VCaP (cell line): ENCODE data around the gene SLC26A6.
A peak's percentile ranks its signal among the peaks of the same experiment; 100 is the strongest.

ENCODE experiments used
- H3K27ac ChIP-seq: fragments of 450-650 bp; 2 replicates; pipeline ENCODE4 v1.5.1; 2017
- CTCF ChIP-seq: fragments of 450-650 bp; conservative IDR thresholded peaks from 2 replicates; pipeline ENCODE4 v1.5.1; 2017; ENCODE audit warnings: mild to moderate bottlenecking, moderate library complexity

Gene SLC26A6

DNA sequence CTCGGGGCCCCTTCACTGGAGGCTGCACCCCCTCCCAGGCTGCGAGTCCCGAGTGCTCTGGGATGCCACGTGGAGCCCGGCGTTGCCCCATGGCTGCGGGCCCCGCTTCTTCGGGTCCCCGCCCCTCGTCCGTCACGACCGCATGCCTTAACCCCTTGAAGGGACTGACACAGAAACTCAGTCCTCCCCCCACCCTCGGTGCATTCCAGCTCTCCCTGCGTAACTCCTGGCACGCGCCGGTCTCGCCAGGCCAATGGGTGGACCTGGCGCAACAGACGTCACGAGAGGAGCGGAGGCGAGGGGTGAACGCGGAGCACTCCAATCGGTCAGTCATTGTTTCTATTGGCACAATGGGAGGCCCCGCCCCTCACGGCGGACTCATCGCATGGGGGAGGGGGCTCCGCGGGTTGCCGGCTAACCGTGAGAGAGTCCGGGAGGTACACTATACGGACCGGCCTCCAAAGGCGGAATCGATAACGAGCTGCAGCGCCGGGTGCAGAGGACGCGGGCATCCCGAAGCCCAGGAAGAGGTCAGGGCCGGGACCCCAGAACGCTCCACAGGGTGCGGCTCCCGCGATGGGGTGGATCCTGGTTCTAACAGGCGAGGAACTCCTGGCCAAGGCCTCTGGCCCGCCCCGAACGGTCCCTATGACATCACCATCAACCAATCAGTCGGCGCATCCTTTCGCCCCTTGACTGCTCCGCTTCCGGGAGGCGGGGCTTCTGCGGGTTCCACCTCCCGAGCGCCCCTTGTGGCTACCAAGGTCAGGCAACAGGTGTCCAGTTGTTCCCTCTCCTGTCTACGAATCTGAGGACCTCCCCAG lies 28.4 kb upstream of the SLC26A6 start:
- peak; percentile 55 for TF ChIP-seq CTCF
- H3K27ac ChIP-seq: peak overlapping the region; percentile 40; the same call in 1 of the 2 replicates

- TF ChIP-seq CTCF: no peak
- H3K27ac ChIP-seq: peak within 1 kb of the TSS; percentile 40; the same call in 1 of the 2 replicates
Observed at GRCh38 chr3:48662753-48663488, 27.7 kb upstream of the SLC26A6 start, which contains the start of gene CELSR3. Gene CELSR3, minus strand, starts transcription at chr3:48662886. Its CDS starts 252 bp downstream, at chr3:48662634.

DNA sequence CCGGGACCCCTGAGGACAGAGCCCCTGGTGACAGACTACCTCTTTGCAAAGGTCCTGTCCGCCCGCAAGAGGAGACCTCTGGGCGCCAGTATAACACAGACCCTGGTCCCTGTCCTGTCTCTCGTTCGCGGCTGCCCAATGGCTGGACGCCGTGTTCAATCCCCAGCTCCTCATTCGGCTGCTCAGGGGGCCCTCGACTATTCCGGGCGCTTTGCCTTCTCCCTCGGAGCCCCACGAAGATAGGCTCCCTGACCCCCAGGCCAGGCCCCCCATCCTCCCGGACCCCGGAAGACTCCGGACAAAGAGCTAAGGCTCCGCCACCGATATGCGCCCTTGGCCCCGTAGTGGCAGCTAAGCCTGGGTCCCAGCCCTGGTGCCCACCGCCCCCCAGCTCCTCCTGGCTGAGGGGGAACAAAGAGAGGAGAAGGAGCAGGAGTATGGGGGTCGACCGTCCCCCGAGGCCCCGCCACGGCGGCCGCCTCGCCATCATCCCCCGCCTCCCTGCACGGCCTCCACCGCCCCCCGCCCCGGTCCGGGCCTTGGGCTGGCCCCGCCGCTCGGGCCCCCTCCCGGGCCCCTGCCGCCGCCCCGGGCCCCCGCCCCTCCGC lies 27.0 kb upstream of the SLC26A6 start:
- H3K27ac ChIP-seq: peak overlapping the region; percentile 40; the same call in 1 of the 2 replicates
- no peak for TF ChIP-seq CTCF

DNA sequence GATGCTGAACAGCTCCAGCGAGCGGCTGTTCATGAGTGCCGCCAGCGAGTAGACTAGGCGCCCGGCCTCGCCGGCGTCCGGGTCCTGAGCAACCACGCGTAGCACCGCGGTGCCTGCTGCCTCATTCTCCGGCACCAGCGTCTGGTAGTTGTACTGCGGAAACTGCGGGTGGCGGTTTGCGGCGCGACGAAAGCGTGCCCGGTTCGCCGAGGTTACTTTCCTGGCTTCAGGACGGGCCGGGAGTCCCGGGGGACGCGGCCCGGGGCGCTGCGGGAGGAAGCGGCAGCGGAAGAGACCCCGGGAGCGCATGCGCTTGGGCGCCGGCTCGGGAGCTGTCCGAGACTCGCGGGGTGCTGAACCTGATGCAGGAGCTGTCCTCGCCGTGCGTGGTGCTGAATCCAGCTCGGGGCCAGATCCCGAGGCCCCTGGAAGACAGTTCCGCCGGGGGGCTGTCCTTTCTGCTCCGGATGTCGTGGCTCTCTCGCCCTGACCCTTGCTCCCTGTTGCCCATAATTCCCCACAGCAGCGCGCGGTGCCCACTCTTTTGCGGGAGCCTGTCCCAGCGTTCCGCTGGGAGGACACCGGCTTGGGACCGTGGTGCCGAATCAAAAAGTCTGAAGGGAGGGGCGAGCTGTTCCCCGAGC lies 26.4 kb upstream of the SLC26A6 start:
- no peak for TF ChIP-seq CTCF
- H3K27ac ChIP-seq: no peak overlapping the region

GRCh38 chr3:48660800-48661400 lies 25.6 kb upstream of the SLC26A6 start:
- TF ChIP-seq CTCF: no peak
- no peak overlapping the region for H3K27ac ChIP-seq

- no peak for TF ChIP-seq CTCF
- H3K27ac ChIP-seq: no peak overlapping the region
Observed at GRCh38 chr3:48656841-48657281, 21.6 kb upstream of the SLC26A6 start.
